LNCaP clone FGC (cell line): ENCODE data around the gene NEMP2.

Experiments
- DNase-seq: peaks from one replicate; pipeline ENCODE4 v3.0.0-alpha.2; 2011; ENCODE audit warnings: low read depth
- H3K4me3 ChIP-seq: 2 replicates; pipeline ENCODE4 v1.5.1; 2011; ENCODE audit warnings: mild to moderate bottlenecking, low read depth, low read length, control low read depth
- TF ChIP-seq, protein P1 (sequence below): IDR thresholded peaks from 2 replicates; pipeline ENCODE4 v1.5.1; 2012; ENCODE audit warnings: mild to moderate bottlenecking; ENCODE audit not compliant: control insufficient read depth, insufficient read depth; ENCODE audit errors: extremely low read depth

NEMP2 gene

GRCh38 chr2:190579058-190579410 is 44.5 kb upstream of the NEMP2 start:
- DNase-seq, result no peak
- no peak overlapping the region for H3K4me3 ChIP-seq

GRCh38 chr2:190578158-190579057 is 43.9 kb upstream of the NEMP2 start:
- TF ChIP-seq, protein P1, sequence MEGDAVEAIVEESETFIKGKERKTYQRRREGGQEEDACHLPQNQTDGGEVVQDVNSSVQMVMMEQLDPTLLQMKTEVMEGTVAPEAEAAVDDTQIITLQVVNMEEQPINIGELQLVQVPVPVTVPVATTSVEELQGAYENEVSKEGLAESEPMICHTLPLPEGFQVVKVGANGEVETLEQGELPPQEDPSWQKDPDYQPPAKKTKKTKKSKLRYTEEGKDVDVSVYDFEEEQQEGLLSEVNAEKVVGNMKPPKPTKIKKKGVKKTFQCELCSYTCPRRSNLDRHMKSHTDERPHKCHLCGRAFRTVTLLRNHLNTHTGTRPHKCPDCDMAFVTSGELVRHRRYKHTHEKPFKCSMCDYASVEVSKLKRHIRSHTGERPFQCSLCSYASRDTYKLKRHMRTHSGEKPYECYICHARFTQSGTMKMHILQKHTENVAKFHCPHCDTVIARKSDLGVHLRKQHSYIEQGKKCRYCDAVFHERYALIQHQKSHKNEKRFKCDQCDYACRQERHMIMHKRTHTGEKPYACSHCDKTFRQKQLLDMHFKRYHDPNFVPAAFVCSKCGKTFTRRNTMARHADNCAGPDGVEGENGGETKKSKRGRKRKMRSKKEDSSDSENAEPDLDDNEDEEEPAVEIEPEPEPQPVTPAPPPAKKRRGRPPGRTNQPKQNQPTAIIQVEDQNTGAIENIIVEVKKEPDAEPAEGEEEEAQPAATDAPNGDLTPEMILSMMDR, result no peak
- no peak overlapping the region for H3K4me3 ChIP-seq
- DNase-seq, result no peak

More at GRCh38 chr2:190579058-190579410, 44.5 kb upstream of the NEMP2 start:
- TF ChIP-seq, protein P1, result no peak

DNA sequence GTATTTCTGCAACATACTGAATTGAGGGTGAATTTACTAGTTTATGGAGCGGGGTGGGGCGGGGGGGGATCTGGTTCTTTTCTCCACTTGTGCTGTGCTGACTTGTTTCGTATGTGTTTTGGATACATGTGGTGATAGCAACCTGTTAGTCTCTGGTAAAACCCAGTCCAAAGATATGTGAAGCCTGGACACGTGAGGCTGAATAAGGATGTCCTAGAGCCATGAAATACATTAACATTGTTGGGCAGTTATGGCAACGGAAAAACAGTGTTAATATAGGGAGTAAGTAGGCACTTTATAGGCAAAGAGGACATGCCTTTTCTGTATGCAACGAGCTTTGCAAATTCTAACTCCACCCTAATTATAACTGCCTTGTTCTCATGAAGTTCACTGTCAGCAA is 42.1 kb upstream of the NEMP2 start:
- TF ChIP-seq, protein P1, result no peak
- no peak for DNase-seq
- no peak overlapping the region for H3K4me3 ChIP-seq

- TF ChIP-seq, protein P1, result no peak
- no peak for DNase-seq
- no peak overlapping the region for H3K4me3 ChIP-seq
Observed at GRCh38 chr2:190575263-190575662, 40.7 kb upstream of the NEMP2 start.

DNA sequence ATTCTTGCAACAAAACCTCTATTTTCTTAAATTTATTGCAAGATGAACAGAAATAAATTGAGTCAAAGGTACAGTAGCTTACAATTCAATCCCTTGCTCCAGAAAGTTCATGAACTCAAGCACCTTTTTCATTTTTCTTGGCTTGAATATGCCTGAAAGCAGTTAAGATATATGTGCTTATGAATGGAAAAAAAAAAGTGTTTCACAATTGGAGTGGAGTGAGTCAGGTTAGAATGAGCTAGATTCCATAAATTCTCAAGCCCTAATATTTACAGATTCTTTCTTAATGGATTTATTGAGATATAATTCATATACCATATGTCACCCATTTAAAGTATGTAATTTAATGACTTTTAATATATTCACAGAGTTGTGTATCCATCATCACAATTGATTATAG is 39.6 kb upstream of the NEMP2 start:
- TF ChIP-seq, protein P1, result no peak
- DNase-seq, result no peak
- no peak overlapping the region for H3K4me3 ChIP-seq

GRCh38 chr2:190572246-190572645 is 37.7 kb upstream of the NEMP2 start:
- H3K4me3 ChIP-seq, result no peak overlapping the region
- TF ChIP-seq, protein P1, result no peak

DNA sequence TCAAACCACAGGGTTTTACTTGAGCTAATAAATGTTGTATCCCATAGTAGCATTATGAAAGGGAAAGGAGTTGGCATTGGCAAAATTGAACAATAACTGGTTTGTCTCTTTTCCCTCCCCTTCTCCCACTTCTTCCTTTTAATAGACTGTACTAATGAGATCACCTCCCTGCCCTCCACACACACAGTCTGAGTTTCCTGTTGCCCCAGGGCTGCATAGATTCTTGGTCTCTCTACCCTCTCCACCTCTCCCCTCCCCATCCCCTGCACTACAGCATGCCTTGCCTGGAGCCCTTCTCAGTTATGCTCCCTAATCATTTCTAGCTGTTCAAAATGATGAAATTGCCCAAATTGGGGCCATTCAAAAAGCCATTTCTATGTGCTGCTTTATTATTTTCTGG is 37.2 kb upstream of the NEMP2 start:
- no peak overlapping the region for H3K4me3 ChIP-seq
- TF ChIP-seq, protein P1, result no peak
- no peak for DNase-seq

More at GRCh38 chr2:190572246-190572645, 37.7 kb upstream of the NEMP2 start:
- DNase-seq, result no peak
